Peyer's patch (tissue), 4 donors: Measurements from ENCODE around the gene MYD88.

Experiments
- CTCF ChIP-seq, 6 experiments: fragments of 450-650 bp in 4 of 6; fragments of 200-600 bp in 2 of 6; sonication (generic) in 1 of 6; IDR thresholded peaks; one replicate each; pipeline ENCODE4 v1.5.1; 2017 to 2019; ENCODE audit warnings: antibody characterized with exemption in 6 of 6, mild to moderate bottlenecking in 3 of 6, moderate library complexity in 1 of 6
- POLR2A ChIP-seq, 2 donors: fragments of 450-650 bp; IDR thresholded peaks; one replicate each; pipeline ENCODE4 v1.5.1; 2017; ENCODE audit warnings: antibody characterized with exemption in 2 of 2, mild to moderate bottlenecking in 2 of 2, moderate library complexity in 2 of 2

GRCh38 chr3:38142959-38143358, 4.5 kb downstream of the MYD88 start:
- TF ChIP-seq CTCF (IDR thresholded peaks at IDR 0.05) (no peak), POLR2A (IDR thresholded peaks at IDR 0.05) (no peak)
